ENCODE measurements around the gene ZBTB7C. TPM values are rescaled to one million over a fixed set of nuclear protein-coding genes. Genes with fewer than 3 reads are reported as not detected.
A peak's percentile ranks its signal among the peaks of the same experiment; 100 is the strongest.

The ZBTB7C gene
- total RNA-seq, 1 donor from 2014 or later = 0.61 TPM

GRCh38 chr18:48024881-48025660, 384.1 kb downstream of the ZBTB7C start:
- Mint-ChIP-seq H3K27me3 (ENCODE audit: low read depth) (peaks cover 6% of the 10 kb centered on the region), H3K4me1 (peaks cover 21% of the 10 kb centered on the region), H3K9me3 (no peaks in the 10 kb centered on the region), H3K4me3 (no peak overlapping the region), H3K36me3 (ENCODE audit: low read depth) (no peaks in the 10 kb centered on the region), H3K27ac (ENCODE audit: unreplicated experiment) (peak overlapping the region; percentile 43)
- TF ChIP-seq, protein P1, sequence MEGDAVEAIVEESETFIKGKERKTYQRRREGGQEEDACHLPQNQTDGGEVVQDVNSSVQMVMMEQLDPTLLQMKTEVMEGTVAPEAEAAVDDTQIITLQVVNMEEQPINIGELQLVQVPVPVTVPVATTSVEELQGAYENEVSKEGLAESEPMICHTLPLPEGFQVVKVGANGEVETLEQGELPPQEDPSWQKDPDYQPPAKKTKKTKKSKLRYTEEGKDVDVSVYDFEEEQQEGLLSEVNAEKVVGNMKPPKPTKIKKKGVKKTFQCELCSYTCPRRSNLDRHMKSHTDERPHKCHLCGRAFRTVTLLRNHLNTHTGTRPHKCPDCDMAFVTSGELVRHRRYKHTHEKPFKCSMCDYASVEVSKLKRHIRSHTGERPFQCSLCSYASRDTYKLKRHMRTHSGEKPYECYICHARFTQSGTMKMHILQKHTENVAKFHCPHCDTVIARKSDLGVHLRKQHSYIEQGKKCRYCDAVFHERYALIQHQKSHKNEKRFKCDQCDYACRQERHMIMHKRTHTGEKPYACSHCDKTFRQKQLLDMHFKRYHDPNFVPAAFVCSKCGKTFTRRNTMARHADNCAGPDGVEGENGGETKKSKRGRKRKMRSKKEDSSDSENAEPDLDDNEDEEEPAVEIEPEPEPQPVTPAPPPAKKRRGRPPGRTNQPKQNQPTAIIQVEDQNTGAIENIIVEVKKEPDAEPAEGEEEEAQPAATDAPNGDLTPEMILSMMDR (conservative IDR thresholded peaks at IDR 0.05) = no peak
- no peak for DNase-seq (ENCODE audit: low read depth, low spot score)

DNA sequence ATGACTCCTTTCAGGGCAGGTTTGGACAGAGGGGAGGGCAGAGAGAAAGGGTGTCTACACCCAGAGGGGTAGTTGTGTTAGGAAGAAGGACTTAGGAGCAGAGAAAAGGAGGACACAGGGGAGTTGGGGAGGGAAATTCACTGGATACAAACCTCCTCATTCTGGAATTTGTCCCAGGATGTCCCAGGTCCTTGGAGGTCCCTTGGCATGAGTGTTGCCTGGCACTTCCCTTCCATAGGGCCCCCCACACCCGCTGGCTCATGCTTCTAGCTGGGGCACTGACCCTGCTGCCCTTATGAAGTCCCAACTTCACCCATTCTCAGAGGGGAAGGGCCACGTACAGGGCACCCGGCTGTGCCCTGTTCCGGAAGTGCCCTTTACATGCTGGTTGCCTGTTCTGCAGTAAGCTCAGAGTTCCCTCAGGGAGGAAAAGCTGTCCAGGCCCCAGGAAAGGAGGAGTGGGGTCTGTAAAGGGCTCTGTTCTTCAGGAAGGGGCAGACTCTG, 385.1 kb downstream of the ZBTB7C start:
- DNase-seq (ENCODE audit: low read depth, low spot score) = no peak
- H3K36me3 Mint-ChIP-seq (ENCODE audit: low read depth) = no peaks in the 10 kb centered on the region

DNA sequence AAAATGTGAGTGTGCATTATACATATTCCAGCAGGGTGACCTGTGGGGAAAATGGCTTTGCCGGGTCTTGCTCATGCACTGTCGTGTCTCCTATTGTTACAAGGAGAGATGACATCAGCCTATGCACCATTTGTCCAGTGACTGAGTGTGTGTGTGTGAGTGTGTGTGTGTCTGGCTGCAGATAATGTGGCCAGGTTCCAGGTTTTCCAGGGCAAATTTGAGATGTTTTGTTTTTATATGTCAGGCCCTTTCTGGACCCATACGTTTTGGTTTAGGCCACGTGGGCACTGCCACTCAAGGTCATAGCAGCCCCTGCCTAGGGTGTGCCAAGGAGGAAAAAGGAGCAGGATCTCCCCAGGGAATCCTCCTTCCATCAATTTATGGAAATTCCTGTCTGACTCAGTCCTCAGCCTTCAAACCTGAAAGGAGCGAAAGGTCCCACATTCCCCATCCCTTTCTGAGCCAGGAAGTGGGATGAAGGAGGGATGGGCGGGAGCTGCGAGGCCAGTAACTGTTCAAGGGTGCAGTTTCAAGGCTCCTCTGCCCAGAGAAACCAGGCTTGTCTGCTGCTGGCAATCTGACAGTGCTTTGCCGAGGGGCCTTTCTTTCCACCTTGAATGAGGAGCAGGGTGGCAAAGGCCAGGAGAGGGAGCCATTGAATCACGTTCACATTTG, 385.7 kb downstream of the ZBTB7C start:
- H3K36me3 Mint-ChIP-seq (ENCODE audit: low read depth) = no peaks in the 10 kb centered on the region
- peaks cover 11% of the 10 kb centered on the region for H3K27me3 Mint-ChIP-seq (ENCODE audit: low read depth)
- TF ChIP-seq, protein P1 (conservative IDR thresholded peaks at IDR 0.05) = peak; percentile 60
- peaks cover 30% of the 10 kb centered on the region for H3K4me1 Mint-ChIP-seq
- H3K27ac Mint-ChIP-seq (ENCODE audit: unreplicated experiment) = peak overlapping the region; percentile 96
- no peak overlapping the region for H3K4me3 Mint-ChIP-seq
- peak; percentile 39 for DNase-seq (ENCODE audit: low read depth, low spot score)
- no peaks in the 10 kb centered on the region for H3K9me3 Mint-ChIP-seq

More for the DNA sequence above, 385.1 kb downstream of the ZBTB7C start:
- H3K4me1 Mint-ChIP-seq = peaks cover 26% of the 10 kb centered on the region
- peaks cover 11% of the 10 kb centered on the region for H3K27me3 Mint-ChIP-seq (ENCODE audit: low read depth)
- TF ChIP-seq, protein P1 (conservative IDR thresholded peaks at IDR 0.05) = peak; percentile 10
- H3K27ac Mint-ChIP-seq (ENCODE audit: unreplicated experiment) = no peak overlapping the region
- no peaks in the 10 kb centered on the region for H3K9me3 Mint-ChIP-seq
- no peak overlapping the region for H3K4me3 Mint-ChIP-seq

DNA sequence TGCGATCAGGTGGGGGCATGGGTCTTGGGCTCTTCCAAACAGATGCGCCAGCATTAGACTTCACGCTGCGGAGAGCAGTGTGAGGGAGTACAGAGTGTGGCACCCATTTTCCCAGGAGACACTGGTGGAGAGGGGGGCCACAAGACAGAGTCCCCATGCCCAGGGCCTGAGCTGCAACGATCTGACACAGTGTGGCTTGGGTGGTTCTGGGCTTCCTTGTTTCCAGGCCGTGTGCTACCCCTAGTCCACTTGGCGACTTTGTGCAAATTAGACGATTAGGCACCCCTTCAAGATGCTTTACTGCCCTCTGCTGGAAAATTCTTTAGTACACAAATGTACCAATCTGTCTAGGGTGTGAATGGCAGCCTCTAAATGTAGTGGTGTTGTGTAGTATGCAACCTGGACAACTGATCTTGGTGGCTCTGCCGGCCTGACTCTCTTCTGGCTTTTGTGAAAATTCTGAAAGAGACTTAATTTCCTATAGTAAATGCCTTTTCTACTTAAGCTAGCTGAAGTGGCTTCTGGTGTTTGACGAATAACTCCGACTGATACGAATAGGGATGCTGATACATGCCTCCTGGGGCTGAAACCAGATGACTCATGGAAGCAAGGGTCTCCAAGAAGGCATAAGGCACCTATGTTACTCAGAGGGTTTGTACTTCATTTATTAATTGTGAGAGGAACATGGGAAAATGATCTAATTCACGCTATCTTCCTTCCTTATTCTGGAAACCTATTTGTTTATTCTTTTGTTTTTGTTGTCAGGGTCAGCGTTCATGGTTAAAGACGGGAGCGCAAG, 386.5 kb downstream of the ZBTB7C start:
- TF ChIP-seq, protein P1 (conservative IDR thresholded peaks at IDR 0.05) = peak; percentile 68
- no peaks in the 10 kb centered on the region for H3K9me3 Mint-ChIP-seq
- no peak overlapping the region for H3K4me3 Mint-ChIP-seq
- peaks cover 11% of the 10 kb centered on the region for H3K27me3 Mint-ChIP-seq (ENCODE audit: low read depth)
- peak overlapping the region; percentile 96 for H3K27ac Mint-ChIP-seq (ENCODE audit: unreplicated experiment)
- H3K4me1 Mint-ChIP-seq = peaks cover 28% of the 10 kb centered on the region
- no peak for DNase-seq (ENCODE audit: low read depth, low spot score)
- no peaks in the 10 kb centered on the region for H3K36me3 Mint-ChIP-seq (ENCODE audit: low read depth)

- peaks cover 21% of the 10 kb centered on the region for H3K4me1 Mint-ChIP-seq
- TF ChIP-seq, protein P1 (conservative IDR thresholded peaks at IDR 0.05) = no peak
- H3K4me3 Mint-ChIP-seq = no peak overlapping the region
- peaks cover 11% of the 10 kb centered on the region for H3K27me3 Mint-ChIP-seq (ENCODE audit: low read depth)
- no peaks in the 10 kb centered on the region for H3K36me3 Mint-ChIP-seq (ENCODE audit: low read depth)
- no peak overlapping the region for H3K27ac Mint-ChIP-seq (ENCODE audit: unreplicated experiment)
- H3K9me3 Mint-ChIP-seq = no peaks in the 10 kb centered on the region
- no peak for DNase-seq (ENCODE audit: low read depth, low spot score)
Observed at GRCh38 chr18:48022021-48022420, 387.2 kb downstream of the ZBTB7C start.

Data from neural crest cell (in vitro differentiated cells).